ENCODE results near the gene KHNYN. TPM values are rescaled to one million over a fixed set of nuclear protein-coding genes. Genes with fewer than 3 reads are reported as not detected.

The KHNYN gene
- total RNA-seq, 1 experiment from 2014 or later = 25.1 TPM

GRCh38 chr14:24435192-24435810 lies 5.5 kb downstream of the KHNYN start:
- H3K27me3 ChIP-seq (replicated peaks) = no peaks in the 10 kb centered on the region
- H3K36me3 ChIP-seq = peaks cover 97% of the 10 kb centered on the region
- H3K4me3 ChIP-seq = no peak overlapping the region
- no peaks in the 10 kb centered on the region for H3K9me3 ChIP-seq (replicated peaks)
- H3K4me1 ChIP-seq (replicated peaks) = peaks cover 18% of the 10 kb centered on the region
- H3K27ac ChIP-seq = no peak overlapping the region
- no peak for DNase-seq (ENCODE audit: low read depth in 1 of 2, low spot score in 2 of 2)

GRCh38 chr14:24435998-24436354 lies 6.2 kb downstream of the KHNYN start:
- DNase-seq (ENCODE audit: low read depth in 1 of 2, low spot score in 2 of 2) = no peak
- Histone ChIP-seq H3K36me3 (peaks cover 99% of the 10 kb centered on the region), H3K27ac (no peak overlapping the region)

GRCh38 chr14:24436355-24437019 lies 6.7 kb downstream of the KHNYN start:
- Histone ChIP-seq H3K27ac (no peak overlapping the region), H3K4me3 (no peak overlapping the region), H3K27me3 (replicated peaks) (no peaks in the 10 kb centered on the region), H3K36me3 (peaks cover 97% of the 10 kb centered on the region), H3K9me3 (replicated peaks) (no peaks in the 10 kb centered on the region), H3K4me1 (replicated peaks) (peaks cover 7% of the 10 kb centered on the region)
- DNase-seq (ENCODE audit: low read depth in 1 of 2, low spot score in 2 of 2) = peak in 1 of 2 experiments; percentile 53

More at GRCh38 chr14:24435998-24436354, 6.2 kb downstream of the KHNYN start:
- Histone ChIP-seq H3K4me1 (replicated peaks) (peaks cover 12% of the 10 kb centered on the region), H3K27me3 (replicated peaks) (no peaks in the 10 kb centered on the region), H3K4me3 (no peak overlapping the region), H3K9me3 (replicated peaks) (no peaks in the 10 kb centered on the region)

GRCh38 chr14:24437020-24437735 lies 7.4 kb downstream of the KHNYN start:
- H3K27ac ChIP-seq = no peak overlapping the region
- DNase-seq (ENCODE audit: low read depth in 1 of 2, low spot score in 2 of 2) = no peak
- H3K4me3 ChIP-seq = no peak overlapping the region
- no peaks in the 10 kb centered on the region for H3K27me3 ChIP-seq (replicated peaks)
- H3K4me1 ChIP-seq (replicated peaks) = no peaks in the 10 kb centered on the region; the same call in none of the 2 replicates
- H3K9me3 ChIP-seq (replicated peaks) = no peaks in the 10 kb centered on the region
- H3K36me3 ChIP-seq = peaks cover 90% of the 10 kb centered on the region

GRCh38 chr14:24437736-24438067 lies 7.9 kb downstream of the KHNYN start:
- no peak overlapping the region for H3K27ac ChIP-seq
- H3K4me1 ChIP-seq (replicated peaks) = no peaks in the 10 kb centered on the region; the same call in 1 of the 2 replicates
- no peaks in the 10 kb centered on the region for H3K27me3 ChIP-seq (replicated peaks)
- no peak overlapping the region for H3K4me3 ChIP-seq
- H3K9me3 ChIP-seq (replicated peaks) = no peaks in the 10 kb centered on the region
- peaks cover 85% of the 10 kb centered on the region for H3K36me3 ChIP-seq
- no peak for DNase-seq (ENCODE audit: low read depth in 1 of 2, low spot score in 2 of 2)

- Histone ChIP-seq H3K9me3 (replicated peaks) (no peaks in the 10 kb centered on the region), H3K36me3 (peaks cover 77% of the 10 kb centered on the region), H3K4me3 (no peak overlapping the region), H3K27me3 (replicated peaks) (no peaks in the 10 kb centered on the region), H3K4me1 (replicated peaks) (peaks cover 1% of the 10 kb centered on the region; the same call in 1 of the 2 replicates), H3K27ac (no peak overlapping the region)
- DNase-seq (ENCODE audit: low read depth in 1 of 2, low spot score in 2 of 2) = no peak
Observed at GRCh38 chr14:24438223-24439097, 8.7 kb downstream of the KHNYN start.

- peaks cover 3% of the 10 kb centered on the region; the same call in 1 of the 2 replicates for H3K4me1 ChIP-seq (replicated peaks)
- H3K27ac ChIP-seq = no peak overlapping the region
- no peaks in the 10 kb centered on the region for H3K9me3 ChIP-seq (replicated peaks)
- H3K27me3 ChIP-seq (replicated peaks) = no peaks in the 10 kb centered on the region
- H3K4me3 ChIP-seq = no peak overlapping the region
- H3K36me3 ChIP-seq = peaks cover 69% of the 10 kb centered on the region
- no peak for DNase-seq (ENCODE audit: low read depth in 1 of 2, low spot score in 2 of 2)
Observed at GRCh38 chr14:24439257-24439656, 9.5 kb downstream of the KHNYN start.

GRCh38 chr14:24439830-24440605 lies 10.3 kb downstream of the KHNYN start:
- H3K27ac ChIP-seq = no peak overlapping the region
- peaks cover 63% of the 10 kb centered on the region for H3K36me3 ChIP-seq
- no peaks in the 10 kb centered on the region for H3K27me3 ChIP-seq (replicated peaks)
- H3K4me1 ChIP-seq (replicated peaks) = peaks cover 3% of the 10 kb centered on the region; the same call in 1 of the 2 replicates
- DNase-seq (ENCODE audit: low read depth in 1 of 2, low spot score in 2 of 2) = no peak
- H3K4me3 ChIP-seq = no peak overlapping the region
- H3K9me3 ChIP-seq (replicated peaks) = no peaks in the 10 kb centered on the region

- H3K36me3 ChIP-seq = peaks cover 55% of the 10 kb centered on the region
Observed at GRCh38 chr14:24440606-24441399, 11.0 kb downstream of the KHNYN start.

GRCh38 chr14:24441485-24441884 lies 11.7 kb downstream of the KHNYN start:
- H3K4me1 ChIP-seq (replicated peaks) = peaks cover 3% of the 10 kb centered on the region; the same call in 1 of the 2 replicates
- peak overlapping the region; percentile 54 for H3K4me3 ChIP-seq
- H3K27me3 ChIP-seq (replicated peaks) = no peaks in the 10 kb centered on the region
- no peaks in the 10 kb centered on the region for H3K9me3 ChIP-seq (replicated peaks)
- DNase-seq (ENCODE audit: low read depth in 1 of 2, low spot score in 2 of 2) = no peak
- H3K36me3 ChIP-seq = peaks cover 48% of the 10 kb centered on the region
- H3K27ac ChIP-seq = no peak overlapping the region

More at GRCh38 chr14:24440606-24441399, 11.0 kb downstream of the KHNYN start:
- peaks cover 3% of the 10 kb centered on the region; the same call in 1 of the 2 replicates for H3K4me1 ChIP-seq (replicated peaks)
- no peak overlapping the region for H3K4me3 ChIP-seq
- H3K9me3 ChIP-seq (replicated peaks) = no peaks in the 10 kb centered on the region
- H3K27ac ChIP-seq = no peak overlapping the region
- no peak for DNase-seq (ENCODE audit: low read depth in 1 of 2, low spot score in 2 of 2)
- H3K27me3 ChIP-seq (replicated peaks) = no peaks in the 10 kb centered on the region

GRCh38 chr14:24441904-24442239 lies 12.1 kb downstream of the KHNYN start:
- peak overlapping the region; percentile 54 for H3K4me3 ChIP-seq
- no peaks in the 10 kb centered on the region for H3K9me3 ChIP-seq (replicated peaks)
- H3K36me3 ChIP-seq = peaks cover 44% of the 10 kb centered on the region
- H3K4me1 ChIP-seq (replicated peaks) = peaks cover 3% of the 10 kb centered on the region; the same call in 1 of the 2 replicates
- DNase-seq (ENCODE audit: low read depth in 1 of 2, low spot score in 2 of 2) = no peak
- peak overlapping the region; percentile 97 for H3K27ac ChIP-seq
- H3K27me3 ChIP-seq (replicated peaks) = no peaks in the 10 kb centered on the region
